LNCaP clone FGC (cell line): ENCODE data around the gene HOXD3.
A peak's percentile ranks its signal among the peaks of the same experiment; 100 is the strongest.

Experiments used
- DNase-seq: peaks from one replicate; pipeline ENCODE4 v3.0.0-alpha.2; 2011; ENCODE audit warnings: low read depth
- H3K4me3 ChIP-seq: 2 replicates; pipeline ENCODE4 v1.5.1; 2011; ENCODE audit warnings: mild to moderate bottlenecking, low read depth, low read length, control low read depth
- TF ChIP-seq, protein P1 (sequence below): IDR thresholded peaks from 2 replicates; pipeline ENCODE4 v1.5.1; 2012; ENCODE audit warnings: mild to moderate bottlenecking; ENCODE audit not compliant: control insufficient read depth, insufficient read depth; ENCODE audit errors: extremely low read depth

HOXD3 gene

GRCh38 chr2:176126929-176127773 lies 30.0 kb upstream of the HOXD3 start:
- no peak overlapping the region for H3K4me3 ChIP-seq
- DNase-seq, result no peak
- TF ChIP-seq, protein P1, sequence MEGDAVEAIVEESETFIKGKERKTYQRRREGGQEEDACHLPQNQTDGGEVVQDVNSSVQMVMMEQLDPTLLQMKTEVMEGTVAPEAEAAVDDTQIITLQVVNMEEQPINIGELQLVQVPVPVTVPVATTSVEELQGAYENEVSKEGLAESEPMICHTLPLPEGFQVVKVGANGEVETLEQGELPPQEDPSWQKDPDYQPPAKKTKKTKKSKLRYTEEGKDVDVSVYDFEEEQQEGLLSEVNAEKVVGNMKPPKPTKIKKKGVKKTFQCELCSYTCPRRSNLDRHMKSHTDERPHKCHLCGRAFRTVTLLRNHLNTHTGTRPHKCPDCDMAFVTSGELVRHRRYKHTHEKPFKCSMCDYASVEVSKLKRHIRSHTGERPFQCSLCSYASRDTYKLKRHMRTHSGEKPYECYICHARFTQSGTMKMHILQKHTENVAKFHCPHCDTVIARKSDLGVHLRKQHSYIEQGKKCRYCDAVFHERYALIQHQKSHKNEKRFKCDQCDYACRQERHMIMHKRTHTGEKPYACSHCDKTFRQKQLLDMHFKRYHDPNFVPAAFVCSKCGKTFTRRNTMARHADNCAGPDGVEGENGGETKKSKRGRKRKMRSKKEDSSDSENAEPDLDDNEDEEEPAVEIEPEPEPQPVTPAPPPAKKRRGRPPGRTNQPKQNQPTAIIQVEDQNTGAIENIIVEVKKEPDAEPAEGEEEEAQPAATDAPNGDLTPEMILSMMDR, result peak; percentile 74

- DNase-seq, result no peak
- no peak overlapping the region for H3K4me3 ChIP-seq
- TF ChIP-seq, protein P1, result no peak
Observed at GRCh38 chr2:176127774-176128072, 29.4 kb upstream of the HOXD3 start.

GRCh38 chr2:176128172-176128981 lies 28.7 kb upstream of the HOXD3 start:
- no peak overlapping the region for H3K4me3 ChIP-seq
- TF ChIP-seq, protein P1, result no peak
- no peak for DNase-seq

GRCh38 chr2:176128982-176129796 lies 27.9 kb upstream of the HOXD3 start, which contains the start of gene HOXD8:
TSS of gene HOXD8 (plus strand) at chr2:176129705. CDS start at chr2:176130367, 662 bp downstream.
- H3K4me3 ChIP-seq, result no peak within 1 kb of the TSS
- no peak for DNase-seq
- TF ChIP-seq, protein P1, result no peak

GRCh38 chr2:176129813-176130146 lies 27.3 kb upstream of the HOXD3 start:
- TF ChIP-seq, protein P1, result no peak
- no peak overlapping the region for H3K4me3 ChIP-seq
- no peak for DNase-seq

- TF ChIP-seq, protein P1, result no peak
- no peak for DNase-seq
- H3K4me3 ChIP-seq, result no peak overlapping the region
Observed at GRCh38 chr2:176130147-176130956, 26.8 kb upstream of the HOXD3 start.
